PC-9 (cell line): ENCODE results near the gene C3orf52. TPM values are rescaled to one million over a fixed set of nuclear protein-coding genes. Genes with fewer than 3 reads are reported as not detected.

Experiments used
- BruUV-seq: library from RNA; stranded (reverse); fragments of 400-500 nt; replicated peaks from 2 replicates; lab custom pipeline; 2021; lab: Mats Ljungman, UMichigan
- CTCF ChIA-PET: fragments of 300-600 bp; sonication (Branson Sonifier 250); formaldehyde crosslinking; loops from one replicate; lab custom pipeline; 2022; ENCODE audit warnings: antibody characterized with exemption; lab: Charles Lee
- POLR2A ChIA-PET: fragments of 300-600 bp; sonication (Branson Sonifier 250); formaldehyde crosslinking; loops from one replicate; lab custom pipeline; 2022; ENCODE audit warnings: antibody characterized with exemption; ENCODE audit not compliant: unreplicated experiment; lab: Charles Lee
- DNase-seq, 2 experiments: peaks; one replicate each; pipeline versions ENCODE4 v3.0.0 to v3.0.0-alpha.2; 2015 to 2022; ENCODE audit warnings: mixed read lengths in 1 of 2
- H2AFZ ChIP-seq: fragments of 200-600 bp; sonication (generic); 2 replicates; pipeline ENCODE4 v1.8.1; 2017; ENCODE audit warnings: antibody characterized with exemption
- H3F3A ChIP-seq: fragments of 200-600 bp; sonication (generic); 2 replicates; pipeline ENCODE4 v1.8.1; 2017; ENCODE audit warnings: antibody characterized with exemption, mild to moderate bottlenecking, low read depth; ENCODE audit not compliant: insufficient read depth
- H3K27ac ChIP-seq: fragments of 200-600 bp; sonication (generic); 2 replicates; pipeline ENCODE4 v1.6.1; 2016; ENCODE audit warnings: mixed run types
- H3K27me3 ChIP-seq: fragments of 200-600 bp; sonication (generic); 2 replicates; pipeline ENCODE4 v1.6.1; 2016; ENCODE audit warnings: low read depth, mixed run types; ENCODE audit not compliant: insufficient read depth
- H3K36me3 ChIP-seq: fragments of 200-600 bp; sonication (generic); 2 replicates; pipeline ENCODE4 v1.6.1; 2016; ENCODE audit warnings: low read depth, mixed run types
- H3K4me1 ChIP-seq: fragments of 200-600 bp; sonication (generic); replicated peaks from 2 replicates; pipeline ENCODE4 v1.6.1; 2016; ENCODE audit warnings: mixed run types; ENCODE audit not compliant: insufficient read depth
- H3K4me2 ChIP-seq: fragments of 200-600 bp; sonication (generic); 2 replicates; pipeline ENCODE4 v1.6.1; 2017; ENCODE audit warnings: mixed run types
- H3K4me3 ChIP-seq: fragments of 200-600 bp; sonication (generic); 2 replicates; pipeline ENCODE4 v1.6.1; 2016; ENCODE audit warnings: mixed run types
- H3K79me2 ChIP-seq: fragments of 200-600 bp; sonication (generic); 2 replicates; pipeline ENCODE4 v1.6.1; 2017; ENCODE audit warnings: low read depth, mixed run types
- H3K9me2 ChIP-seq: fragments of 200-600 bp; sonication (generic); 2 replicates; pipeline ENCODE4 v1.8.1; 2017; ENCODE audit warnings: mild to moderate bottlenecking; ENCODE audit not compliant: insufficient read depth
- H3K9me3 ChIP-seq: fragments of 200-600 bp; sonication (generic); 2 replicates; pipeline ENCODE4 v1.8.1; 2016; ENCODE audit warnings: low read depth; ENCODE audit not compliant: insufficient read depth
- H4K20me1 ChIP-seq: fragments of 200-600 bp; sonication (generic); 2 replicates; pipeline ENCODE4 v1.8.1; 2017; ENCODE audit not compliant: insufficient read depth
- CTCF ChIP-seq: fragments of 200-600 bp; sonication (generic); conservative IDR thresholded peaks from 2 replicates; pipeline ENCODE4 v1.6.1; 2017; ENCODE audit warnings: mixed run types, antibody characterized with exemption, mild to moderate bottlenecking, moderate library complexity
- EZH2 ChIP-seq: fragments of 200-600 bp; sonication (generic); IDR thresholded peaks from 2 replicates; pipeline ENCODE4 v1.8.0; 2017; ENCODE audit warnings: antibody characterized with exemption, low read depth
- intact Hi-C: fragments of 100-400 bp; cut with micrococcal nuclease; formaldehyde crosslinking; loops from one replicate; pipeline ENCODE4 v1.10.0; 2022; ENCODE audit not compliant: unreplicated experiment
- total RNA-seq: library from RNA; stranded (reverse); gene quantifications from 2 replicates; pipeline ENCODE4 v1.2.3, GENCODE V29; 2021

The C3orf52 gene
- total RNA-seq, 1 experiment from 2014 or later: 7.5 TPM

DNA sequence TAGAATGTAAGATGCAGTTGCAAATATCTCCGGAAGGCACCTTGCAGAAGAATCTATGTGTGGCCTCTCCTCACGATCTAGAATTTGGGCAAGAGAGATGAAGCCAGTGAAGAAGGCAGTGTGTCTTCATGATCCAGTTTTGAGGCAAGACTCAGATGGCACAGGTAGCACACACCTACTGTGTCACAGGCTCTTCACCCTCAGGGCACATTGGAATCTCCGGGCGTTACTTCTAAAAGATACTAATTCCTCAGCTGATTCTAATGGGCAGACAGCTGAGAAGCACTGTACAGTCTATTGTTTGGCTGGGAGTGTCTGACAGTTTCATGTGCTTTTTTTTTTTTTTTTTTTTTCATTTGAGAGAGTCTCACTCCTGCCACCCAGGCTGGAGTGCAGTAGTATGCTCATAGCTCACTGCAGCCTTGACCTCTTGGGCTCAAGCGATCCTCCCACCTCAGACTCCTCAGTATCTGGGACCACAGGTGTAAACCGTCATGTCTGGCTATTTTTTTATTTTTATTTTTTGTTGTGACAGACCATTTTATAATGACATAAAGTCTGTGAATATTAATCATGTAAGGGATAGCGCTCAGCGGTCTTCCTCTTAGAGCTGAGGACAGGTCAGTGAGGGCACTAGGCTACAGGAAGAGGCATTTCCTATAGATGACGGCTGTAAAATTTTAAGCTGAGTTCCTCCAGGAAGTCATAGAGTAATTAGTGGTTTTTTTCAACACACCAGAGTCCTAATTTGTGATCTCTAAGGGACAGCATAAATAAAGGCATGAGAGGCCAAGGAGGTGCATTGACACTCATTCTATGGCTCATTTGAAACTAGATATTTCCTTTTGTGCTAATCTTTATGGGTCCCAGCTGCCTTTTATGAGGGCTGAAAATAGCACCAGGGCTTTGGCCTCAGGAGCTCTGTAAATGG lies 4.0 kb downstream of the C3orf52 start:
- H3K9me3 ChIP-seq: no peaks in the 10 kb centered on the region
- peaks cover 11% of the 10 kb centered on the region for H3F3A ChIP-seq
- POLR2A ChIA-PET: no interaction called here
- CTCF ChIA-PET: interaction anchor here (0.7 kb wide), 1 partner anchor 201 kb away, joined by 3 read pairs; no protein-coding TSS in a partner anchor
- H3K27me3 ChIP-seq: no peaks in the 10 kb centered on the region
- no peaks in the 10 kb centered on the region for H3K9me2 ChIP-seq
- DNase-seq: peak in 1 of 2 experiments; percentile 54
- no peak overlapping the region for H2AFZ ChIP-seq
- intact Hi-C loops: loop anchor here (10.0 kb wide), 1 partner anchor 1015 kb away; the partner anchor contains the start of gene NECTIN3
- H3K27ac ChIP-seq: peak overlapping the region; percentile 10; the same call in 1 of the 2 replicates
- no peak overlapping the region for H3K4me3 ChIP-seq
- peak overlapping the region; percentile 24 for H3K4me2 ChIP-seq
- TF ChIP-seq CTCF: no peak
- no peak for TF ChIP-seq EZH2
- peaks cover 38% of the 10 kb centered on the region for H3K4me1 ChIP-seq
- no TSS peak for BruUV-seq
- no peaks in the 10 kb centered on the region for H4K20me1 ChIP-seq
- no peaks in the 10 kb centered on the region for H3K36me3 ChIP-seq
- peaks cover 17% of the 10 kb centered on the region for H3K79me2 ChIP-seq

DNA sequence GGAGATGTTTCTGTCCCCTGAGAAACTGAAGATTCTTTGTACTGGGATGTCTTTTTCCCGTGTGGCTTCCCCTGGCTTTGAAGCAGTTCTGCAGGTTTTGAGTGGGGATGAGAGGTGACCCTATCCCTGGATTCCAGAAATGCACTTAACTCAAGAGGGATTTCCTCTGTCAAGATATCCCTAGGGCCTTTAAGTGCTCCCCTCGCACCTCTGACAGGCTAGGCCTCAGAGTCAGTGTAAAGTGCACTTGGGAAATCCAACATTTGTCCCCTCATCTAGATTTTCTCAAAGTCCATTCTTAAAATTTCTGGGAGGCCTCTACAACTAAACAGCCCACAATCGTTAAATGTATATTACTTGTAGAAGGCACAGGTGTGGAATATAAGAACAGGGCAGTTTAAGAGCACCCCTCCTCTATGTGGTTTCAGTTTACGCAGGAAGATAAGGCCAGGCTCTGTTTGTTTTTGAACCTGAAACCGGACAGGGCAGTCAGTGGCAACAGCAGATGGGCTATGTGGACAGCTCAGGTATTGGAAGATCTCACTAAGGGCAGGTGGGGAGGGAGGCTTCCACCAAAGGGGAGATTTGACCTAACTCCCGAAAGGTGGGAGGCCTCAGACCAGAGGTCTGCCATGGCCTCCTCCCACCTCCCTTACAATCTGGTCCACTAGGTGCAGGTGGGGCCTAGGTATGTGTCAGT lies 4.8 kb downstream of the C3orf52 start:
- H4K20me1 ChIP-seq: no peaks in the 10 kb centered on the region
- H3K4me2 ChIP-seq: peak overlapping the region; percentile 24
- ChIA-PET POLR2A (no interaction called here), CTCF (no interaction called here)
- no peaks in the 10 kb centered on the region for H3K36me3 ChIP-seq
- DNase-seq: peak; percentile 17 to 62
- no peaks in the 10 kb centered on the region for H3K27me3 ChIP-seq
- TF ChIP-seq CTCF: no peak
- peaks cover 32% of the 10 kb centered on the region for H3K4me1 ChIP-seq
- BruUV-seq: no TSS peak
- H3K4me3 ChIP-seq: no peak overlapping the region
- 0 out of 2 replicates have a peak, but pooled peaks cover 4% of the 10 kb centered on the region for H3F3A ChIP-seq
- peaks cover 17% of the 10 kb centered on the region for H3K79me2 ChIP-seq
- intact Hi-C loops: loop anchor here (10.0 kb wide), 1 partner anchor 1016 kb away; the partner anchor contains the start of gene NECTIN3
- H2AFZ ChIP-seq: no peak overlapping the region
- no peaks in the 10 kb centered on the region for H3K9me2 ChIP-seq
- peak overlapping the region; percentile 10; the same call in 1 of the 2 replicates for H3K27ac ChIP-seq
- no peaks in the 10 kb centered on the region for H3K9me3 ChIP-seq

DNA sequence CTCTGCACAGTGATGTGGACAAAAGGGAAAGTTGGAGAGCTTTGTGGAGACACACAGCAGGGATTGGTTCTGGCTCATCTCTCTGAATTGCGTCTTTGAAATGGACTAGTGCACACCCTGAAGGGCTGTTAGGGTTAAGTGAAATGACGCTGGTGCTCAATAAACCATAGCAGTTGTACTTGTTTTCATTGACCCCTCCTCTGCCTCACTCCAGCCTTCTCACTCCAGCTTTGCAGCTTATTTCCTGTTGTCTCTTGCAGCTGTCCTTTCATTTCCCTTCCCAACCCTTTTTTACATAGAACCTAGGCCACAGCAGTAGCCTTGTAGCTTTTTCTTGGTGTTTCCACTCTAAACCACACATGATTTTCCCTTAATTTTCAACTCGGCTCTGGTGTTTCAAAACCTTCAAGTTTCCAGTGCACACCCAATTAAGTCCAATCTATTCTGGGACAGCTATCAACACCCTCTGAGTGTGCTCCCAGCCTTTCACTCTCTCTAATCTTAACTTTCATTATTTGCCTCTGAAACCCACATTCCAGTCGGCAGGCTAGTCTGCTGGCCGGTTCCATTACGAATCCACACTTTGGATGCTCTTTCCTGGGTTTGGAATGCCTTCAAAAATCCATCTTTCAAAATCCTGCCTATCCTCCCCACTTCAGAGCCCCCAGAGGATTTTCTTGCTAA lies 6.4 kb downstream of the C3orf52 start:
- peaks cover 4% of the 10 kb centered on the region; the same call in 1 of the 2 replicates for H3F3A ChIP-seq
- H3K4me1 ChIP-seq: peaks cover 35% of the 10 kb centered on the region
- no peak overlapping the region for H3K27ac ChIP-seq
- peaks cover 13% of the 10 kb centered on the region for H3K79me2 ChIP-seq
- H2AFZ ChIP-seq: no peak overlapping the region
- H3K36me3 ChIP-seq: no peaks in the 10 kb centered on the region
- TF ChIP-seq EZH2 (no peak), CTCF (no peak)
- intact Hi-C loops: loop anchor here (10.0 kb wide), 1 partner anchor 1018 kb away; the partner anchor contains the start of gene NECTIN3
- no TSS peak for BruUV-seq
- H3K4me2 ChIP-seq: no peak overlapping the region
- POLR2A ChIA-PET: no interaction called here
- no peaks in the 10 kb centered on the region for H3K9me2 ChIP-seq
- H3K27me3 ChIP-seq: no peaks in the 10 kb centered on the region
- no peaks in the 10 kb centered on the region for H3K9me3 ChIP-seq
- no peak overlapping the region for H3K4me3 ChIP-seq
- H4K20me1 ChIP-seq: no peaks in the 10 kb centered on the region
- DNase-seq: no peak
- CTCF ChIA-PET: no interaction called here
